GM18867 (cell line): ENCODE measurements around the gene DNAJC17.
A peak's percentile ranks its signal among the peaks of the same experiment; 100 is the strongest.

Experiments used
- ATAC-seq: cut with Tn5 transposase; IDR thresholded peaks from one replicate; pipeline ENCODE4 v1.9.1; 2021; ENCODE audit warnings: mild to moderate bottlenecking, moderate library complexity; ENCODE audit not compliant: unreplicated experiment

Gene DNAJC17

GRCh38 chr15:40793216-40793989 lies 13.9 kb downstream of the DNAJC17 start:
- no peak for ATAC-seq

- no peak for ATAC-seq
These were observed 14.9 kb downstream of the DNAJC17 start for GRCh38 chr15:40792394-40792793.

- ATAC-seq = no peak
These were observed 16.6 kb downstream of the DNAJC17 start for GRCh38 chr15:40790718-40791117.

GRCh38 chr15:40789999-40790398 lies 17.3 kb downstream of the DNAJC17 start:
- no peak for ATAC-seq

GRCh38 chr15:40789119-40789518 lies 18.2 kb downstream of the DNAJC17 start:
- ATAC-seq = no peak

- ATAC-seq = no peak
These were observed 19.3 kb downstream of the DNAJC17 start for GRCh38 chr15:40787991-40788390.

GRCh38 chr15:40787344-40787841 lies 19.9 kb downstream of the DNAJC17 start:
- no peak for ATAC-seq

GRCh38 chr15:40785814-40786213 lies 21.5 kb downstream of the DNAJC17 start:
- no peak for ATAC-seq

GRCh38 chr15:40785164-40785563 lies 22.1 kb downstream of the DNAJC17 start:
- no peak for ATAC-seq

- peak; percentile 82 for ATAC-seq
These were observed 24.6 kb downstream of the DNAJC17 start for GRCh38 chr15:40782609-40783227.

GRCh38 chr15:40776537-40777141 lies 30.6 kb downstream of the DNAJC17 start:
- ATAC-seq = no peak

- no peak for ATAC-seq
These were observed 31.3 kb downstream of the DNAJC17 start for GRCh38 chr15:40775740-40776536.

- no peak for ATAC-seq
These were observed 32.3 kb downstream of the DNAJC17 start for GRCh38 chr15:40775007-40775406.

GRCh38 chr15:40773902-40774301 lies 33.4 kb downstream of the DNAJC17 start:
- no peak for ATAC-seq

- ATAC-seq = no peak
These were observed 33.8 kb downstream of the DNAJC17 start for GRCh38 chr15:40773496-40773895.

- no peak for ATAC-seq
These were observed 35.3 kb downstream of the DNAJC17 start for GRCh38 chr15:40772014-40772413.

GRCh38 chr15:40771242-40771641 lies 36.0 kb downstream of the DNAJC17 start:
- ATAC-seq = no peak

GRCh38 chr15:40770147-40770721 lies 37.0 kb downstream of the DNAJC17 start:
- ATAC-seq = no peak

- peak; percentile 27 for ATAC-seq
These were observed 37.8 kb downstream of the DNAJC17 start, which contains the start of gene C15orf62 for GRCh38 chr15:40769274-40770146. Gene C15orf62 (plus strand): TSS chr15:40769980. CDS start chr15:40770496, 516 bp downstream.
